B cell (primary cell): ENCODE measurements around the gene PACRG. TPM values are rescaled to one million over a fixed set of nuclear protein-coding genes. Genes with fewer than 3 reads are reported as not detected.

Source experiments
- ATAC-seq: fragments of 200-7000 bp; cut with Tn5 transposase; one replicate; pipeline ENCODE4 v1.10.0; 2021; ENCODE audit warnings: low read depth, mild to moderate bottlenecking, moderate number of reproducible peaks, moderate library complexity
- CTCF ChIA-PET: fragments of 350-600 bp; sonication (Branson Sonifier 250); formaldehyde crosslinking; loops from one replicate; lab custom pipeline; 2021; ENCODE audit warnings: antibody characterized with exemption, inconsistent platforms; lab: Charles Lee
- POLR2A ChIA-PET: fragments of 350-600 bp; sonication (Branson Sonifier 250); formaldehyde crosslinking; loops from one replicate; lab custom pipeline; 2021; ENCODE audit warnings: antibody characterized with exemption; lab: Charles Lee
- DNase-seq: peaks from one replicate; pipeline ENCODE4 v3.0.0; 2013
- H2AFZ ChIP-seq: 2 replicates; pipeline ENCODE4 v1.6.1; 2012; ENCODE audit warnings: mild to moderate bottlenecking, low read depth, low read length; ENCODE audit not compliant: insufficient read depth, poor library complexity, severe bottlenecking
- H3K27ac ChIP-seq, 2 donors: 1 replicate in 1 of 2; 2 replicates in 1 of 2; pipeline ENCODE4 v1.5.1; 2012 to 2013; ENCODE audit warnings: low read length in 2 of 2, mild to moderate bottlenecking in 2 of 2, moderate library complexity in 1 of 2
- H3K27me3 ChIP-seq, 4 experiments: fragments of 200-600 bp in 1 of 4; sonication (generic) in 1 of 4; replicated peaks in 1 of 4; 1 replicate in 2 of 4; 2 replicates in 2 of 4; pipeline versions ENCODE4 v1.6.1 to v1.7.0; 2013 to 2016; ENCODE audit warnings: low read length in 3 of 4, mild to moderate bottlenecking in 2 of 4, mixed read lengths in 1 of 4, moderate library complexity in 1 of 4; ENCODE audit not compliant: insufficient read depth in 4 of 4, control insufficient read depth in 3 of 4; ENCODE audit errors: control extremely low read depth in 1 of 4
- H3K36me3 ChIP-seq, 2 experiments: replicated peaks in 1 of 2; 1 replicate in 1 of 2; 2 replicates in 1 of 2; pipeline versions ENCODE4 v1.6.1 to v1.7.1; 2013; ENCODE audit warnings: low read length in 1 of 2; ENCODE audit not compliant: insufficient read depth in 2 of 2, control insufficient read depth in 1 of 2; ENCODE audit errors: control extremely low read depth in 1 of 2, extremely low read depth in 1 of 2
- H3K4me1 ChIP-seq, 2 donors: fragments of 200-600 bp in 1 of 2; sonication (generic) in 1 of 2; 1 replicate in 1 of 2; 2 replicates in 1 of 2; pipeline versions ENCODE4 v1.5.1 to v1.6.1; 2013 to 2017; ENCODE audit warnings: low read length in 2 of 2; ENCODE audit not compliant: control insufficient read depth in 2 of 2, insufficient read depth in 2 of 2
- H3K4me2 ChIP-seq: replicated peaks from 2 replicates; pipeline ENCODE3; 2012; ENCODE audit warnings: mild to moderate bottlenecking, low read depth, low read length; ENCODE audit not compliant: poor library complexity, severe bottlenecking
- H3K4me3 ChIP-seq, 5 experiments: fragments of 200-600 bp in 1 of 5; sonication (generic) in 1 of 5; 1 replicate in 3 of 5; 2 replicates in 2 of 5; pipeline versions ENCODE4 v1.5.1 to v1.7.0; 2011 to 2016; ENCODE audit warnings: low read length in 4 of 5, mild to moderate bottlenecking in 4 of 5, low read depth in 2 of 5, control low read depth in 1 of 5, moderate library complexity in 1 of 5; ENCODE audit not compliant: insufficient read depth in 1 of 5; ENCODE audit errors: control extremely low read depth in 1 of 5, extremely low read depth in 1 of 5
- H3K79me2 ChIP-seq: fragments of 200-600 bp; sonication (generic); one replicate; pipeline ENCODE4 v1.6.0; 2016; ENCODE audit warnings: low read length; ENCODE audit not compliant: control insufficient read depth, insufficient read depth
- H3K9ac ChIP-seq: fragments of 200-600 bp; sonication (generic); 2 replicates; pipeline ENCODE4 v1.6.1; 2017; ENCODE audit warnings: mild to moderate bottlenecking, low read length, moderate library complexity
- H3K9me3 ChIP-seq, 3 donors: one replicate each; pipeline versions ENCODE4 v1.6.1 to v1.7.1; 2013; ENCODE audit warnings: low read length in 2 of 3; ENCODE audit not compliant: control insufficient read depth in 2 of 3, insufficient read depth in 1 of 3; ENCODE audit errors: control extremely low read depth in 1 of 3
- H4K20me1 ChIP-seq: 2 replicates; pipeline ENCODE4 v1.6.0; 2012; ENCODE audit warnings: mild to moderate bottlenecking, low read length; ENCODE audit not compliant: insufficient read depth, control insufficient read depth, poor library complexity, severe bottlenecking
- H3K27ac Mint-ChIP-seq: one replicate; pipeline ENCODE4 v1.8.0; 2021; ENCODE audit warnings: mixed read lengths
- H3K27me3 Mint-ChIP-seq: one replicate; pipeline ENCODE4 v1.8.0; 2021; ENCODE audit warnings: mixed read lengths
- H3K4me1 Mint-ChIP-seq: one replicate; pipeline ENCODE4 v1.8.0; 2021; ENCODE audit warnings: mixed read lengths
- H3K4me3 Mint-ChIP-seq: one replicate; pipeline ENCODE4 v1.8.0; 2021; ENCODE audit warnings: mixed read lengths
- H3K9me3 Mint-ChIP-seq: one replicate; pipeline ENCODE4 v1.8.0; 2022; ENCODE audit warnings: mixed read lengths; ENCODE audit not compliant: insufficient read depth
- CTCF ChIP-seq: fragments of 200-600 bp; IDR thresholded peaks from one replicate; pipeline ENCODE4 v1.8.0; 2022; ENCODE audit warnings: antibody characterized with exemption, mild to moderate bottlenecking
- EZH2 ChIP-seq: IDR thresholded peaks from 2 replicates; pipeline ENCODE4 v1.6.1; 2012; ENCODE audit warnings: borderline replicate concordance, low read depth, mild to moderate bottlenecking, moderate library complexity, low read length; ENCODE audit not compliant: insufficient read depth, poor library complexity, severe bottlenecking
- WGBS: methylation state at CpG from one replicate; pipeline ENCODE4 v1.1.5; 2013; ENCODE audit warnings: missing lambda C conversion rate; ENCODE audit not compliant: insufficient coverage; 5-methylcytosine and 5-hydroxymethylcytosine counted together
- intact Hi-C: fragments of 100-400 bp; cut with micrococcal nuclease; formaldehyde crosslinking; loops from one replicate; pipeline ENCODE4 v1.10.0; 2022
- polyA plus RNA-seq: library from polyadenylated mRNA; depleted of rRNA; stranded (reverse); fragments of >200 nt; gene quantifications from 2 replicates; pipeline ENCODE4 v1.2.3, GENCODE V29; 2012
- total RNA-seq, 2 donors: library from RNA; stranded (reverse); fragments of 120-200 nt in 1 of 2; gene quantifications; 1 replicate in 1 of 2; 2 replicates in 1 of 2; pipeline versions ENCODE4 v1.2.3 to v1.2.4, GENCODE V29; 2013 to 2022

PACRG gene
- total and polyA plus RNA-seq, 2 donors (not counting 1 experiment from before 2014, with no cell fraction given): not detected

DNA sequence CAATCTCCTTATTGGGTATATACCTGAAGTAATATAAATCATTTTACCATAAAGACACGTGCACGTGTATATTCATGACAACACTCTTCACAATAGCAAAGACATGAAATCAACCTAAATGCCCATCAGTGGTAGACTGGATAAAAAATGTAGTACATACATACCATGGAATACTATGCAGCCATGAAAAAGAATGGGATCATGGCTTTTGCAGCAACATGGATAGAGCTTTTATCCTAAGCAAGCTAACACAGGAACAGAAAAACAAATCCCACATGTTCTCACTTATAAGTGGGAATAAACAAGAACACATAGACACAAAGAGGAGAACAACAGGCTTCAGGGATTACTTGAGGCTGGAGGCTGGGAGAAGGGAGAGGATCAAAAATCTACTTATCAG, 478.4 kb downstream of the PACRG start:
- peaks cover 14% of the 10 kb centered on the region for H3K27me3 Mint-ChIP-seq
- no peak overlapping the region for H3K9ac ChIP-seq
- no peak for TF ChIP-seq EZH2
- no peak for TF ChIP-seq CTCF
- ATAC-seq: no peak
- no peaks in the 10 kb centered on the region for H3K4me1 ChIP-seq
- no peak overlapping the region for H3K27ac ChIP-seq
- intact Hi-C loops: no loop called here
- ChIA-PET CTCF (no interaction called here), POLR2A (no interaction called here)
- H3K4me3 ChIP-seq: no peak overlapping the region
- no peak overlapping the region for H3K4me3 Mint-ChIP-seq
- no peak overlapping the region for H3K4me2 ChIP-seq
- H3K79me2 ChIP-seq: no peaks in the 10 kb centered on the region
- no CpG with 5 or more reads among the region's 2 CpGs for WGBS
- no peaks in the 10 kb centered on the region for H3K9me3 ChIP-seq
- no peaks in the 10 kb centered on the region for H3K4me1 Mint-ChIP-seq
- H3K27me3 ChIP-seq: no peaks in the 10 kb centered on the region
- DNase-seq: no peak
- H3K27ac Mint-ChIP-seq: no peak overlapping the region
- no peaks in the 10 kb centered on the region for H4K20me1 ChIP-seq
- no peak overlapping the region for H2AFZ ChIP-seq
- peaks cover 5% of the 10 kb centered on the region for H3K9me3 Mint-ChIP-seq
- H3K36me3 ChIP-seq: no peaks in the 10 kb centered on the region

DNA sequence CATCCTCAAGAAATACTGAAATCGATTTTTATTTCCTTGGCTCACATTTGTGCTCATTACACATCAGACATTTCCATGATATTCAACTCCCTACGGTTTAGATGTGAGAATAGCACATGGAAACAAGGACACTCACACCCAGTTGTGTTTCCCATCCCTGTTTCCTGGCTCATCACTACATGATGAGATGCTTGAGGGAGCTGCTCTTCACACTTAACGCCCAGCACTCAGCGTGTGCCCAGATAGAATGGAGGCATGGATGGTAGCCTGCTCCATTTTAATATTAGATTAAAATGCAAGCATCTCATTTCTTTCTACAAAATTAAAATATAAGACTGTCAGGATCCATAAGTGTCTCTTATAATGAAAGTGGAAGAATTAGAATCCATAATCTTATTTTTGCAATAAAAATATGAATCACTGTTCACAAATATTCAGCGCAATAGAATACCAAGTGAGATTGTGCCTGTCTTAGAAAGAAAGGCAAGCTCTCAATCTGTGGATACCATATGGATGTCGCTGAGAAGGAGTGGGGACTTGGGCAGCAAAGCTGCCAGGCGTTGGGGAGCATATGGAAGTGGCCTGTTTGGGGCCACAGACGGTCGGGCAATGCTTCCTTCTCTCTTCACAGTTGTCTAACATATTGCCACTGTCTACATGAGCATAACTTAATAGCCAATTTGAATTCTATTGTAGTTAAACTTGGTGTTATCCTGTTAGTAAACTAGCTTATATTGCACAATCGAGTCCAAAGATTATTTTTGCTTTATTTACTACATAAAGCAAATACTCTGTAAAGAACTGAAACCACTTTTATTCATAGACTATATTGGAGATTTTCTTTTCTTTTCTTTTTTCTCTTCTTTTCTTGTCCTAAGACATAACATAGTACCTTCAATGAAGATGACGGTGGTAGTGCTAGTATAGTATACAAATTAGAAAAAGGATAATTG, 479.9 kb downstream of the PACRG start:
- Mint-ChIP-seq H3K9me3 (peaks cover 12% of the 10 kb centered on the region), H3K4me1 (no peaks in the 10 kb centered on the region), H3K4me3 (no peak overlapping the region), H3K27me3 (peaks cover 8% of the 10 kb centered on the region), H3K27ac (no peak overlapping the region)
- no peaks in the 10 kb centered on the region for H3K36me3 ChIP-seq
- ChIA-PET POLR2A (no interaction called here), CTCF (no interaction called here)
- no peaks in the 10 kb centered on the region for H3K79me2 ChIP-seq
- H3K9ac ChIP-seq: no peak overlapping the region
- H3K27me3 ChIP-seq: no peaks in the 10 kb centered on the region
- 82% methylated on average over 2 of the region's 11 CpGs for WGBS
- H3K4me2 ChIP-seq: no peak overlapping the region
- no peaks in the 10 kb centered on the region for H3K4me1 ChIP-seq
- ATAC-seq (no peak), DNase-seq (no peak)
- no peaks in the 10 kb centered on the region for H4K20me1 ChIP-seq
- H3K27ac ChIP-seq: no peak overlapping the region
- H3K4me3 ChIP-seq: no peak overlapping the region
- H3K9me3 ChIP-seq: peaks cover 0 to 9% (median 8%) of the 10 kb centered on the region in 3 donors
- H2AFZ ChIP-seq: no peak overlapping the region
- intact Hi-C loops: no loop called here
- TF ChIP-seq CTCF (no peak), EZH2 (no peak)
